CD14-positive monocyte (primary cell): Measurements from ENCODE around the gene TMEM37. TPM values are rescaled to one million over a fixed set of nuclear protein-coding genes. Genes with fewer than 3 reads are reported as not detected.
A peak's percentile ranks its signal among the peaks of the same experiment; 100 is the strongest.

Experiments
- DNase-seq, 3 donors: peaks; one replicate each; pipeline ENCODE4 v3.0.0-alpha.2; 2011 to 2022
- H2AFZ ChIP-seq: 2 replicates; pipeline ENCODE4 v1.6.0; 2012; ENCODE audit warnings: mild to moderate bottlenecking, low read depth, low read length, inconsistent platforms; ENCODE audit not compliant: insufficient read depth, poor library complexity, severe bottlenecking
- H3K27ac ChIP-seq, 2 donors: 1 replicate in 1 of 2; 2 replicates in 1 of 2; pipeline ENCODE4 v1.5.1; 2012 to 2013; ENCODE audit warnings: low read length in 2 of 2, control low read depth in 1 of 2, inconsistent platforms in 1 of 2, low read depth in 1 of 2, mild to moderate bottlenecking in 1 of 2
- H3K27me3 ChIP-seq, 2 donors: one replicate each; pipeline versions ENCODE4 v1.6.0 to v1.6.1; 2011 to 2013; ENCODE audit warnings: low read length in 2 of 2; ENCODE audit not compliant: control insufficient read depth in 2 of 2, insufficient read depth in 2 of 2
- H3K36me3 ChIP-seq, 2 donors: replicated peaks in 1 of 2; 1 replicate in 1 of 2; 2 replicates in 1 of 2; pipeline versions ENCODE4 v1.5.1 to v1.6.1; 2012 to 2013; ENCODE audit warnings: low read length in 2 of 2, control low read depth in 1 of 2, inconsistent platforms in 1 of 2, mild to moderate bottlenecking in 1 of 2; ENCODE audit not compliant: insufficient read depth in 2 of 2, control insufficient read depth in 1 of 2
- H3K4me1 ChIP-seq, 2 donors: 1 replicate in 1 of 2; 2 replicates in 1 of 2; pipeline versions ENCODE4 v1.5.1 to v1.6.1; 2012 to 2013; ENCODE audit warnings: low read length in 2 of 2, control low read depth in 1 of 2, inconsistent platforms in 1 of 2, mild to moderate bottlenecking in 1 of 2, moderate library complexity in 1 of 2; ENCODE audit not compliant: insufficient read depth in 2 of 2, control insufficient read depth in 1 of 2
- H3K4me2 ChIP-seq: replicated peaks from 2 replicates; pipeline ENCODE3; 2012; ENCODE audit warnings: low read length, moderate library complexity, mild to moderate bottlenecking; ENCODE audit not compliant: poor library complexity, severe bottlenecking; ENCODE audit errors: extremely low read depth
- H3K4me3 ChIP-seq, 3 experiments: fragments of 200-600 bp in 1 of 3; sonication (generic) in 1 of 3; replicated peaks in 1 of 3; 1 replicate in 2 of 3; 2 replicates in 1 of 3; pipeline ENCODE4 v1.5.1; 2011 to 2013; ENCODE audit warnings: low read length in 3 of 3, mild to moderate bottlenecking in 3 of 3, control low read depth in 2 of 3, low read depth in 2 of 3, inconsistent platforms in 1 of 3, moderate library complexity in 1 of 3
- H3K79me2 ChIP-seq: 2 replicates; pipeline ENCODE4 v1.6.0; 2012; ENCODE audit warnings: mild to moderate bottlenecking, control low read depth, inconsistent platforms, low read length, moderate library complexity; ENCODE audit not compliant: insufficient read depth
- H3K9ac ChIP-seq: 2 replicates; pipeline ENCODE4 v1.6.0; 2017; ENCODE audit warnings: low read length, mild to moderate bottlenecking; ENCODE audit not compliant: insufficient read depth, poor library complexity, severe bottlenecking
- H3K9me3 ChIP-seq, 2 donors: replicated peaks in 1 of 2; 1 replicate in 1 of 2; 2 replicates in 1 of 2; pipeline versions ENCODE4 v1.5.1 to v1.6.1; 2012 to 2013; ENCODE audit warnings: low read length in 2 of 2, control low read depth in 1 of 2; ENCODE audit not compliant: control insufficient read depth in 1 of 2, insufficient read depth in 1 of 2
- H4K20me1 ChIP-seq: 2 replicates; pipeline ENCODE4 v1.6.0; 2012; ENCODE audit warnings: mild to moderate bottlenecking, low read length, control low read depth, moderate library complexity; ENCODE audit not compliant: insufficient read depth
- H3K27ac Mint-ChIP-seq, 7 donors: one replicate each; pipeline ENCODE4 v1.8.0; 2020; ENCODE audit warnings: mild to moderate bottlenecking in 7 of 7, mixed read lengths in 7 of 7, moderate library complexity in 6 of 7, inconsistent platforms in 2 of 7
- H3K27me3 Mint-ChIP-seq, 3 donors: one replicate each; pipeline ENCODE4 v1.8.0; 2021 to 2022; ENCODE audit warnings: low read depth in 3 of 3, mild to moderate bottlenecking in 3 of 3, mixed read lengths in 3 of 3, moderate library complexity in 3 of 3, inconsistent platforms in 1 of 3
- H3K36me3 Mint-ChIP-seq, 2 donors: one replicate each; pipeline ENCODE4 v1.8.0; 2020; ENCODE audit warnings: mixed read lengths in 2 of 2, inconsistent platforms in 1 of 2, mild to moderate bottlenecking in 1 of 2
- H3K4me1 Mint-ChIP-seq: one replicate; pipeline ENCODE4 v1.8.0; 2020; ENCODE audit warnings: mild to moderate bottlenecking, mixed read lengths
- H3K4me3 Mint-ChIP-seq, 2 donors: one replicate each; pipeline ENCODE4 v1.8.0; 2020; ENCODE audit warnings: mild to moderate bottlenecking in 2 of 2, mixed read lengths in 2 of 2, moderate library complexity in 1 of 2
- H3K9me3 Mint-ChIP-seq, 7 donors: one replicate each; pipeline ENCODE4 v1.8.0; 2020 to 2022; ENCODE audit warnings: mixed read lengths in 7 of 7, mild to moderate bottlenecking in 6 of 7, moderate library complexity in 6 of 7, inconsistent platforms in 2 of 7
- WGBS: methylation state at CpG from one replicate; pipeline ENCODE4 v1.1.5; 2013; ENCODE audit warnings: missing lambda C conversion rate; ENCODE audit not compliant: insufficient coverage; 5-methylcytosine and 5-hydroxymethylcytosine counted together
- intact Hi-C, 2 donors: fragments of 100-400 bp; cut with micrococcal nuclease; formaldehyde crosslinking; loops; one replicate each; pipeline versions ENCODE4 v1.15.0 to v1.15.1; 2023
- polyA plus RNA-seq, 3 donors: library from polyadenylated mRNA; depleted of rRNA in 1 of 3; unstranded in 2 of 3; stranded (reverse) in 1 of 3; fragments of 300-500 nt in 2 of 3; fragments of >200 nt in 1 of 3; fragmentation: Illumina TruSeq in 2 of 3; gene quantifications; 1 replicate in 2 of 3; 2 replicates in 1 of 3; pipeline ENCODE4 v1.2.3, GENCODE V29; 2012 to 2021
- TF ChIP-seq, protein P1 (sequence below): fragments of 200-600 bp; IDR thresholded peaks from one replicate; pipeline ENCODE4 v1.8.0; 2022; ENCODE audit warnings: antibody characterized with exemption, mild to moderate bottlenecking

TMEM37 gene
- polyA plus RNA-seq, 3 donors: not detected

DNA sequence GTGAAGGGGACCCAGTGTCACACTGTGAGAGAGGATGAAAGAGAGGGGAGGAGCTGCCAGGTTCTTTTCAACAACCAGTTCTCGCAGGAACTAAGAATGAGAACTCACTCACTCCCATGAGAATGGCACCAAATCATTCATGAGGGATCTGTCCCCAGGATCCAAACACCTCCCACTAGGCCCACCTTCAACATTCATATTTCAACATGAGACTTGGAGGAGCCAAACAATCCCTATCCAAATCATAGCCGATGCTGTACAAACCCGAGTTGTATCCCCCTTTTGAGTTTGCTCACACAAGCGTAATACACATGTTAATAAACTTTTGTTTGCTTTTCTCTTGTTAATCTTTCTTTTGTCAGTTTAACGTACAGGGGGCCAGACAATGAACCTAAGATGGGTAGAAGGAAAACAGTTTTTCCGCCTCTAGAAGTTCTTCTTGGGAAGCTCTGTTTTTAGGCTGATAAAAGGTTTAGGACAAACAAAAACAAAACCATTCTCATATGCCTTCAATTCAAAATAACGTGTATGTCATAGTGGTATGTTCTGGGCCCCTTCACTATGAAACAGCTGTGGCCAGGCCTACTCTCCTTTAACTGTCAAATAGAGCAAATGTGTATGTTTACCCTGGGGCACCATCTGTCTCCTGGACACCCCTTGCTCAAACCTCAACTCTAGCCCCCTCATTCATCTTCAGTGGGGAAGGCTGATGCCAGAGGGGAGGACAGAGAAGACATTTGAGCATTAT is 9.1 kb upstream of the TMEM37 start:
- no peak overlapping the region for H3K4me2 ChIP-seq
- peaks cover 0 to 6% of the 10 kb centered on the region in 2 donors for H3K4me1 ChIP-seq
- no CpG with 5 or more reads among the region's 7 CpGs for WGBS
- TF ChIP-seq, protein P1, sequence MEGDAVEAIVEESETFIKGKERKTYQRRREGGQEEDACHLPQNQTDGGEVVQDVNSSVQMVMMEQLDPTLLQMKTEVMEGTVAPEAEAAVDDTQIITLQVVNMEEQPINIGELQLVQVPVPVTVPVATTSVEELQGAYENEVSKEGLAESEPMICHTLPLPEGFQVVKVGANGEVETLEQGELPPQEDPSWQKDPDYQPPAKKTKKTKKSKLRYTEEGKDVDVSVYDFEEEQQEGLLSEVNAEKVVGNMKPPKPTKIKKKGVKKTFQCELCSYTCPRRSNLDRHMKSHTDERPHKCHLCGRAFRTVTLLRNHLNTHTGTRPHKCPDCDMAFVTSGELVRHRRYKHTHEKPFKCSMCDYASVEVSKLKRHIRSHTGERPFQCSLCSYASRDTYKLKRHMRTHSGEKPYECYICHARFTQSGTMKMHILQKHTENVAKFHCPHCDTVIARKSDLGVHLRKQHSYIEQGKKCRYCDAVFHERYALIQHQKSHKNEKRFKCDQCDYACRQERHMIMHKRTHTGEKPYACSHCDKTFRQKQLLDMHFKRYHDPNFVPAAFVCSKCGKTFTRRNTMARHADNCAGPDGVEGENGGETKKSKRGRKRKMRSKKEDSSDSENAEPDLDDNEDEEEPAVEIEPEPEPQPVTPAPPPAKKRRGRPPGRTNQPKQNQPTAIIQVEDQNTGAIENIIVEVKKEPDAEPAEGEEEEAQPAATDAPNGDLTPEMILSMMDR: no peak
- H3K79me2 ChIP-seq: no peaks in the 10 kb centered on the region
- H3K9me3 ChIP-seq: peaks cover 0 to 2% of the 10 kb centered on the region in 2 donors
- H3K27ac ChIP-seq: no peak overlapping the region
- no peak overlapping the region for H3K9ac ChIP-seq
- Mint-ChIP-seq H3K4me3 (no peak overlapping the region), H3K27ac (peak overlapping the region in 1 of 7 donors; percentile 12), H3K4me1 (peaks cover 6% of the 10 kb centered on the region), H3K27me3 (peaks cover 11 to 35% (median 30%) of the 10 kb centered on the region in 3 donors), H3K36me3 (no peaks in the 10 kb centered on the region), H3K9me3 (peaks cover 2 to 6% (median 4%) of the 10 kb centered on the region in 7 donors)
- H3K27me3 ChIP-seq: peaks cover 2 to 6% of the 10 kb centered on the region in 2 donors
- H3K4me3 ChIP-seq: no peak overlapping the region
- intact Hi-C loops: no loop called here
- no peaks in the 10 kb centered on the region for H4K20me1 ChIP-seq
- H3K36me3 ChIP-seq: no peaks in the 10 kb centered on the region
- no peak for DNase-seq
- no peak overlapping the region for H2AFZ ChIP-seq

DNA sequence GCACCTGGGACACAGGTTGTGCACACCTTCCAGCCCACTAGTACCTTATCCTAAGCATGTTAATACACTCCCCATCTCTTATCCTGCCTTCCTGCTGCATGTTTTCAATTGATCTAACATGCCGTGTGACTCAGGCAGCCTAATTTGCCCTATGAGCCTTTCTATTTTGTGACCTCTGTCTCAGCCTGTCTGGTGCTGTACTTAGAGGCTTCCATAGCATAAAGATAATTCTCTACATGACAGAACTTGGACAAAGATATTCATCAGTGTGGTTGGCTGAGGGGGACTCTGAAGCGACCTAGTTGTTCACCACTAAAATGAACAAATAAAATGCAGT is 8.6 kb upstream of the TMEM37 start:
- no peak for DNase-seq
- no peaks in the 10 kb centered on the region for H3K79me2 ChIP-seq
- H4K20me1 ChIP-seq: no peaks in the 10 kb centered on the region
- H3K9me3 ChIP-seq: peaks cover 0 to 2% of the 10 kb centered on the region in 2 donors
- H3K4me2 ChIP-seq: no peak overlapping the region
- peaks cover 2 to 6% of the 10 kb centered on the region in 2 donors for H3K27me3 ChIP-seq
- TF ChIP-seq, protein P1: no peak
- H3K27ac Mint-ChIP-seq: no peak overlapping the region
- H3K4me3 ChIP-seq: no peak overlapping the region
- no peak overlapping the region for H3K4me3 Mint-ChIP-seq
- H3K9ac ChIP-seq: no peak overlapping the region
- no peaks in the 10 kb centered on the region for H3K36me3 ChIP-seq
- peaks cover 2 to 6% (median 4%) of the 10 kb centered on the region in 7 donors for H3K9me3 Mint-ChIP-seq
- no peak overlapping the region for H2AFZ ChIP-seq
- intact Hi-C loops: no loop called here
- no peak overlapping the region for H3K27ac ChIP-seq
- peaks cover 6% of the 10 kb centered on the region for H3K4me1 Mint-ChIP-seq
- peaks cover 14 to 40% (median 32%) of the 10 kb centered on the region in 3 donors for H3K27me3 Mint-ChIP-seq
- peaks cover 0 to 6% of the 10 kb centered on the region in 2 donors for H3K4me1 ChIP-seq
- no peaks in the 10 kb centered on the region for H3K36me3 Mint-ChIP-seq
- 100% methylated on average over 1 of the region's 2 CpGs for WGBS
